Omental fat pad (tissue), 4 donors: Measurements from ENCODE around the gene CARD19. TPM values are rescaled to one million over a fixed set of nuclear protein-coding genes. Genes with fewer than 3 reads are reported as not detected.

Experiments used
- ATAC-seq: fragments of 150-250 bp; one replicate; pipeline ENCODE4 v1.9.1; 2016; ENCODE audit warnings: mild to moderate bottlenecking, moderate library complexity; ENCODE audit not compliant: low FRiP score
- DNase-seq: peaks from one replicate; pipeline ENCODE4 v3.0.0-alpha.2; 2019; ENCODE audit warnings: low spot score
- CTCF ChIP-seq, 3 donors: fragments of 450-650 bp; IDR thresholded peaks; one replicate each; pipeline ENCODE4 v1.5.1; 2016 to 2017; ENCODE audit warnings: antibody characterized with exemption in 3 of 3, mild to moderate bottlenecking in 3 of 3, moderate library complexity in 2 of 3
- total RNA-seq, 4 donors: library from RNA; depleted of rRNA; stranded (reverse); fragments of >200 nt; gene quantifications; one replicate each; pipeline ENCODE4 v1.1.0, GENCODE V29; 2016

Gene CARD19
- total RNA-seq, 4 donors from 2014 or later = 45.7 to 76.5 (median 57.9) TPM

GRCh38 chr9:93066978-93067603 lies 28.9 kb upstream of the CARD19 start:
- no peak for ATAC-seq
- no peak for TF ChIP-seq CTCF (IDR thresholded peaks at IDR 0.05)
- no peak for DNase-seq

- peak; percentile 57 for ATAC-seq
These were observed 27.1 kb upstream of the CARD19 start for GRCh38 chr9:93068956-93069355.

GRCh38 chr9:93071464-93071863 lies 24.6 kb upstream of the CARD19 start:
- ATAC-seq (peak; percentile 60), DNase-seq (no peak)
- no peak for TF ChIP-seq CTCF (IDR thresholded peaks at IDR 0.05)

More at GRCh38 chr9:93068956-93069355, 27.1 kb upstream of the CARD19 start:
- no peak for TF ChIP-seq CTCF (IDR thresholded peaks at IDR 0.05)
- no peak for DNase-seq

- ATAC-seq (no peak), DNase-seq (peak; percentile 45)
- TF ChIP-seq CTCF (IDR thresholded peaks at IDR 0.05) = no peak
These were observed 23.6 kb upstream of the CARD19 start for GRCh38 chr9:93072383-93072795.

GRCh38 chr9:93076101-93076791 lies 19.8 kb upstream of the CARD19 start:
- DNase-seq (no peak), ATAC-seq (no peak)
- TF ChIP-seq CTCF (IDR thresholded peaks at IDR 0.05) = no peak

- TF ChIP-seq CTCF (IDR thresholded peaks at IDR 0.05) = no peak
- no peak for DNase-seq
- ATAC-seq = no peak
These were observed 19.3 kb upstream of the CARD19 start for GRCh38 chr9:93076792-93077128.

- no peak for ATAC-seq
- DNase-seq = no peak
- no peak for TF ChIP-seq CTCF (IDR thresholded peaks at IDR 0.05)
These were observed 18.6 kb upstream of the CARD19 start for GRCh38 chr9:93077367-93077766.
